ENCODE results near the gene IL17RB.

IL17RB gene

GRCh38 chr3:53816425-53816824 is 29.9 kb upstream of the IL17RB start:
- no peak for TF ChIP-seq CTCF (IDR thresholded peaks at IDR 0.05; ENCODE audit: low read depth, low read length)
- Histone ChIP-seq H3K4me1 (no peaks in the 10 kb centered on the region), H3K4me3 (ENCODE audit: low read depth, low read length) (no peak overlapping the region), H3K27me3 (no peaks in the 10 kb centered on the region), H3K36me3 (no peaks in the 10 kb centered on the region), H3K9me3 (no peaks in the 10 kb centered on the region)
- no peak for DNase-seq

GRCh38 chr3:53817211-53817610 is 29.2 kb upstream of the IL17RB start:
- Histone ChIP-seq H3K9me3 (no peaks in the 10 kb centered on the region), H3K36me3 (no peaks in the 10 kb centered on the region), H3K4me1 (no peaks in the 10 kb centered on the region), H3K27me3 (no peaks in the 10 kb centered on the region), H3K4me3 (ENCODE audit: low read depth, low read length) (no peak overlapping the region)
- TF ChIP-seq CTCF (IDR thresholded peaks at IDR 0.05; ENCODE audit: low read depth, low read length), result no peak
- no peak for DNase-seq

GRCh38 chr3:53817809-53818208 is 28.6 kb upstream of the IL17RB start:
- DNase-seq, result no peak
- Histone ChIP-seq H3K9me3 (no peaks in the 10 kb centered on the region), H3K4me1 (no peaks in the 10 kb centered on the region), H3K27me3 (no peaks in the 10 kb centered on the region), H3K36me3 (no peaks in the 10 kb centered on the region), H3K4me3 (ENCODE audit: low read depth, low read length) (no peak overlapping the region)
- no peak for TF ChIP-seq CTCF (IDR thresholded peaks at IDR 0.05; ENCODE audit: low read depth, low read length)

GRCh38 chr3:53818221-53819162 is 27.9 kb upstream of the IL17RB start:
- H3K36me3 ChIP-seq, result no peaks in the 10 kb centered on the region
- TF ChIP-seq CTCF (IDR thresholded peaks at IDR 0.05; ENCODE audit: low read depth, low read length), result no peak
- DNase-seq, result no peak

GRCh38 chr3:53819163-53819868 is 27.1 kb upstream of the IL17RB start:
- Histone ChIP-seq H3K4me3 (ENCODE audit: low read depth, low read length) (no peak overlapping the region), H3K27me3 (no peaks in the 10 kb centered on the region), H3K9me3 (no peaks in the 10 kb centered on the region), H3K4me1 (no peaks in the 10 kb centered on the region), H3K36me3 (no peaks in the 10 kb centered on the region)
- no peak for TF ChIP-seq CTCF (IDR thresholded peaks at IDR 0.05; ENCODE audit: low read depth, low read length)
- DNase-seq, result no peak

More at GRCh38 chr3:53818221-53819162, 27.9 kb upstream of the IL17RB start:
- no peaks in the 10 kb centered on the region for H3K4me1 ChIP-seq
- H3K4me3 ChIP-seq (ENCODE audit: low read depth, low read length), result no peak overlapping the region
- H3K27me3 ChIP-seq, result no peaks in the 10 kb centered on the region
- no peaks in the 10 kb centered on the region for H3K9me3 ChIP-seq

- no peak for DNase-seq
These were observed 26.3 kb upstream of the IL17RB start for GRCh38 chr3:53820084-53820483.

More at GRCh38 chr3:53820084-53820483, 26.3 kb upstream of the IL17RB start:
- Histone ChIP-seq H3K9me3 (no peaks in the 10 kb centered on the region), H3K36me3 (no peaks in the 10 kb centered on the region), H3K27me3 (no peaks in the 10 kb centered on the region), H3K4me1 (no peaks in the 10 kb centered on the region), H3K4me3 (ENCODE audit: low read depth, low read length) (no peak overlapping the region)
- no peak for TF ChIP-seq CTCF (IDR thresholded peaks at IDR 0.05; ENCODE audit: low read depth, low read length)

Data from BE2C (cell line).